GM06990 (cell line): Measurements from ENCODE around the gene SMPDL3B.

ENCODE experiments used
- DNase-seq: peaks from one replicate; pipeline ENCODE4 v3.0.0-alpha.2; 2011; ENCODE audit not compliant: insufficient read length; ENCODE audit errors: extremely low read depth
- H3K27me3 ChIP-seq: replicated peaks from 2 replicates; pipeline ENCODE4 v1.6.0; 2011; ENCODE audit warnings: low read length; ENCODE audit not compliant: control insufficient read depth, insufficient read depth
- H3K36me3 ChIP-seq: 2 replicates; pipeline ENCODE4 v1.5.1; 2011; ENCODE audit warnings: low read length; ENCODE audit not compliant: control insufficient read depth, insufficient read depth
- H3K4me3 ChIP-seq: replicated peaks from 2 replicates; pipeline ENCODE4 v1.5.1; 2011; ENCODE audit warnings: low read depth, mild to moderate bottlenecking, control low read depth, low read length
- TF ChIP-seq, protein P1 (sequence below): IDR thresholded peaks from 2 replicates; pipeline ENCODE4 v1.5.1; 2011; ENCODE audit warnings: low read length, control low read depth, mild to moderate bottlenecking, inconsistent platforms; ENCODE audit not compliant: insufficient read depth, poor library complexity, severe bottlenecking

The SMPDL3B gene

DNA sequence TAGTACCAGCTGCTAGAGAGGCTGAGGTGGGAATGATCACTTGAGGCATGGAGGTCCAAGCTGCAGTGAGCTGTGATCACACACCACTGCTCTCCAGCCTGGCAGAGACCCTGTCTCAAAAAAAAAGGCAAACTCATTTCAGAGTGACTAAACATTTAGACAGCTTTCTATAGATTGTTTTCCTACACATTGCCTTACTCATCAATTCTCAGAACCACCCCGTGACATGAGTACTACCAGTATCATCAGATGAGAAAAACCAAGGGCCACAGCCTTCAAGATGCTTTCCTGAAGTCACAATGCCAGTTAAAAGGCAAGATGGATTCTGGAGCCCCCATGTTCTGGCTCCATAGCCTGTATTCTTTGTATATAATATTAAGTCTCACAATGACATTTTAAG is 22.4 kb upstream of the SMPDL3B start:
- no peak overlapping the region for H3K4me3 ChIP-seq
- TF ChIP-seq, protein P1, sequence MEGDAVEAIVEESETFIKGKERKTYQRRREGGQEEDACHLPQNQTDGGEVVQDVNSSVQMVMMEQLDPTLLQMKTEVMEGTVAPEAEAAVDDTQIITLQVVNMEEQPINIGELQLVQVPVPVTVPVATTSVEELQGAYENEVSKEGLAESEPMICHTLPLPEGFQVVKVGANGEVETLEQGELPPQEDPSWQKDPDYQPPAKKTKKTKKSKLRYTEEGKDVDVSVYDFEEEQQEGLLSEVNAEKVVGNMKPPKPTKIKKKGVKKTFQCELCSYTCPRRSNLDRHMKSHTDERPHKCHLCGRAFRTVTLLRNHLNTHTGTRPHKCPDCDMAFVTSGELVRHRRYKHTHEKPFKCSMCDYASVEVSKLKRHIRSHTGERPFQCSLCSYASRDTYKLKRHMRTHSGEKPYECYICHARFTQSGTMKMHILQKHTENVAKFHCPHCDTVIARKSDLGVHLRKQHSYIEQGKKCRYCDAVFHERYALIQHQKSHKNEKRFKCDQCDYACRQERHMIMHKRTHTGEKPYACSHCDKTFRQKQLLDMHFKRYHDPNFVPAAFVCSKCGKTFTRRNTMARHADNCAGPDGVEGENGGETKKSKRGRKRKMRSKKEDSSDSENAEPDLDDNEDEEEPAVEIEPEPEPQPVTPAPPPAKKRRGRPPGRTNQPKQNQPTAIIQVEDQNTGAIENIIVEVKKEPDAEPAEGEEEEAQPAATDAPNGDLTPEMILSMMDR, result no peak
- H3K27me3 ChIP-seq, result no peaks in the 10 kb centered on the region
- peaks cover 13% of the 10 kb centered on the region for H3K36me3 ChIP-seq
- DNase-seq, result no peak

DNA sequence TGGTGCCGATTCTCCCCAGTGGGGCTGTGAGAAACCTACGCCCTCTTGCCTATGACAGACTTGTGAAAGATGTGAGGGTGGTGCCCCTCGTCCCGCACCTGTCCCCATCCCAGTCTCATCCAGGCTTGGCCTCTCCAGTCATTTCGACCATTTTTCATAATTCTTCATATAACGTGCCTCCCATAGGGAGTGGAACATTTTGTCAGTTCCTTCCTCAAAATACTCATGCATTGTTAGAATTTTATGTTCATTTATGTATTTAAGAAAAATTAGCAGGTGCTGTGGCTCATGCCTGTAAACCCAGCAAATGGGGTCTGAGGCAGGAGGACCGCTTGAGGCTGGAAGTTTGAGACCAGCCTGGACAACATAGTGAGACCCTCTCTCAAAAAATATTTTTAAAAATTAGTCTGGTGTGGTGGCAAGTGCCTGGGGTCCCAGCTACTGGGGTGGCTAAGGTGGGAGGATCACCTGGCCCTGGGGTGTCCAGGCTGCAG is 19.7 kb upstream of the SMPDL3B start:
- TF ChIP-seq, protein P1, result no peak
- no peaks in the 10 kb centered on the region for H3K27me3 ChIP-seq
- no peak for DNase-seq
- H3K4me3 ChIP-seq, result no peak overlapping the region
- peaks cover 5% of the 10 kb centered on the region for H3K36me3 ChIP-seq

DNA sequence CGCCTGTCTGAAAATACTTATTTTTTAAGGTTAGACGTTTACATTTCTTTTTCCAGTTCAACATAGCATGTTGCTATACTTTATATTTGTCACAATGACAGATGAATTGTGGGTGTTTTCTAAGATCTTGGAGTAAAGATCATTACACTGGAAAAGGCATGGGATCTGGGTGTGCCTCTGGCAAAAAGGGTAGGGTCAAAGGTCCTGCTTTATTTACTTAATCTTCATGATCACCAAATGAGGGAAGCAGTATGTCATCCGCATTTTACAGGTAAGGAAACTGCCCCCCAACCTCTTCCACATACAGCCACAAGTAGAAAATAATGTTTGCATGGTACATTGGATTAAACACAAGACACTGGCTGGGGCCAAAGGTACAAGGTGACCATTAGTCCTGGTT is 12.5 kb upstream of the SMPDL3B start:
- H3K4me3 ChIP-seq, result no peak overlapping the region
- no peak for DNase-seq
- TF ChIP-seq, protein P1, result no peak
- H3K36me3 ChIP-seq, result no peaks in the 10 kb centered on the region
- no peaks in the 10 kb centered on the region for H3K27me3 ChIP-seq

DNA sequence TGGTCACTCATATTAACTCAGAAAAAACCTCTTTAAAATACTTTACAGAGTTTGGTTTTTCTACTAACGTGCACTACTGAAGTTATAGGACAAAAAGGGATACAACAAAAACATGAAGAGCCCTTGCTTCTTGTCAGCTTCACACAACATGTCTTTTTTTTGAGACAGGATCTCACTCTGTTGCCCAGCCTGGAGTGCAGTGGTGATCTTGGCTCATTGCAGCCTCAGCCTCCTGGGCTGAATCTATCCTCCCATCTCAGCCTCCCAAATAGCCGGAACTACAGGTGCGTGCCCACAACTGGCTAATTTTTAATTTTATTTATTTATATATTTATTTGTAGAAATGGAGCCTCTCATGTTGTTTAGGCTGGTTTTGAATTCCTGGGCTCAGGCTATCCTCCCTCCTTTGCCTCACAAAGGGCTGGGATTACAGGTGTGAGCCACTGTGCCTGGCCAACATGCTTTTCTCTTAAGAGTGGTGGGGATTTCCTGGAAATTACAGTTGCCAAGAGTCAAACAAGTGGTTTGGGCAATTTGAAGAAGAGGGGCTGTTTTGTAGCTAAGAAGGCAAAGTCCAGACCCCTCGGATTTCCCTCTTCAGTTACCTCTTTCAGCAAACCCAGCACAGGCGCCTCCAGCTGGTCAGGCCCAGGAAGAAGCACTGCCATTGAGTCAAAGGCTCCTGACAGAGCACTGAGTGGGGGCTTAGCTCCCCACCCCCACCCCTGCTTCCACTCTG is 6.4 kb upstream of the SMPDL3B start:
- Histone ChIP-seq H3K36me3 (no peaks in the 10 kb centered on the region), H3K4me3 (no peak overlapping the region), H3K27me3 (no peaks in the 10 kb centered on the region)
- no peak for DNase-seq
- TF ChIP-seq, protein P1, result no peak

DNA sequence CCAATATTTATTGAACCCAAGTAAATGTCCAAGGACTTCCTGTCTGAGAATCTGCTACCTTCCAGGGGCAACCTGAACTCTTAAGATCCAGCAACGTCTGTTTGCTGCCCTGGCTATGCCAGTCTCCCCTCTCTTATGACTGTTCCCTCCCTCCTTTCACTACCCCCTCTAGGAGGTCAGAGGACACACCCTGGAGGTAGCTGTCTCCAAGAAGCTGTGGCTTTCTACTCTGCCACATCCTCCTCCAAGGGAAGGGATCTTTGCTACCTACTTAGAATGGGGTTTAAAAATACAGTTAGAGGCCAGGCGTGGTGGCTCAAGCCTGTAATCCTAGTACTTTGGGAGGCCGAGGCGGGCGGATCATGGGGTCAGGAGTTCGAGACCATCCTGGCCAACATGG is 3.6 kb upstream of the SMPDL3B start:
- TF ChIP-seq, protein P1, result no peak
- Histone ChIP-seq H3K4me3 (no peak overlapping the region), H3K36me3 (no peaks in the 10 kb centered on the region), H3K27me3 (no peaks in the 10 kb centered on the region)
- DNase-seq, result no peak
